Measurements from ENCODE around the gene NR2F1. TPM values are rescaled to one million over a fixed set of nuclear protein-coding genes. Genes with fewer than 3 reads are reported as not detected.

Gene NR2F1
- total RNA-seq, 1 experiment from 2014 or later: not detected

DNA sequence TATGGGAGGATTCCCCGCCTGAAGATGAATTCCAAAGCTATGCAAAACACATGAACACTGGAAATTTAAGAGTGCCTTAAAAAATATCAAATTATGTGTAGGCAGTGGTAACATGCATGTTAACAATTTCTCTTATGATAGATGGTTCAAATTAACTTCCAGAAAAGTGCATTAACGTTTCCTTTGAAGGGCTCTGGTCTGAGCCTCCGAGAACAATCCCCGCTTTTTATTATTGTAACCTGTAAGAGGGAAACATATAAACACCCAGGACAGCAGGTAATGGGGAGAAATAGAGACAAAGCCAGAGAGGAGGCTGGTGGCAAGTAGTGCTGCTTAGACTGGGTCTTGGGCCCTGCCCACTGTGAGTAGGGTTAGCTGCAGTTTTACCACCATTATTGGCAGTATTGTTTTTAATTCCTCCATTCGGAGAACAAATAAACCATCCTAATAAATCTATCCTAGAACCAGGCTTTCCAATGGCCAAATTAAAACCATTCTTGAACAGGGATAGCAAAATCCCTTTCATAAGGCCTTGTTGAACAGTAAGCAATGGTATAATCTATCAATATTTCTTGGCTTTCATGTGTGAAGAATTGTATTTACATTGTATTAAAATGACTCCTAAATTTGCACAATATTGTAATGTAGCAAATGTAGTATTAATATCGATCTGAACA, 6.3 kb downstream of the NR2F1 start:
- Histone ChIP-seq H4K91ac (ENCODE audit: insufficient read length, low read depth, low read length) (no peak overlapping the region), H3K56ac (ENCODE audit: insufficient read length, low read depth, low read length) (no peak overlapping the region), H3K23me2 (ENCODE audit: insufficient read length, low read depth, low read length, poor library complexity, severe bottlenecking) (no peaks in the 10 kb centered on the region), H4K8ac (replicated peaks; ENCODE audit: insufficient read length, low read depth, low read length) (no peak overlapping the region), H2AFZ (ENCODE audit: low read length) (no peak overlapping the region), H2BK12ac (ENCODE audit: insufficient read length, low read depth, low read length) (no peak overlapping the region), H3K14ac (ENCODE audit: insufficient read depth, low read length) (no peak overlapping the region), H2BK15ac (ENCODE audit: low read depth, low read length) (no peak overlapping the region), H2BK20ac (ENCODE audit: low read depth, low read length, poor library complexity, severe bottlenecking) (no peak overlapping the region), H3K4me2 (ENCODE audit: insufficient read depth, insufficient read length, low read length) (no peak overlapping the region), H3K27ac (ENCODE audit: insufficient read length, low read depth, low read length) (no peak overlapping the region), H2BK5ac (ENCODE audit: insufficient read length, low read length) (no peak overlapping the region), H3T11ph (ENCODE audit: low read length) (no peak overlapping the region), H4K20me1 (ENCODE audit: control insufficient read depth, insufficient read depth, insufficient read length) (no peaks in the 10 kb centered on the region), H3K9me3 (ENCODE audit: control insufficient read depth, low read depth, low read length) (no peaks in the 10 kb centered on the region), H3K79me1 (ENCODE audit: insufficient read depth, low read depth, low read length, poor library complexity, severe bottlenecking) (no peaks in the 10 kb centered on the region), H3K9ac (ENCODE audit: extremely low read depth, insufficient read length, low read length) (no peak overlapping the region), H2BK120ac (ENCODE audit: low read depth, low read length, poor library complexity, severe bottlenecking) (no peak overlapping the region), H3K4me1 (ENCODE audit: insufficient read depth, low read length) (peaks cover 2% of the 10 kb centered on the region; the same call in 1 of the 2 replicates), H3K23ac (ENCODE audit: insufficient read length, low read depth, low read length) (no peak overlapping the region), H3K4ac (ENCODE audit: low read depth, low read length) (no peak overlapping the region), H2AK5ac (ENCODE audit: insufficient read length, low read length) (no peak overlapping the region), H3K27me3 (ENCODE audit: insufficient read depth, low read length) (peaks cover 88% of the 10 kb centered on the region), H3K79me2 (ENCODE audit: insufficient read depth, low read length) (no peaks in the 10 kb centered on the region), H4K5ac (ENCODE audit: insufficient read length, low read depth, low read length) (no peak overlapping the region), H3K18ac (ENCODE audit: insufficient read length, low read depth, low read length) (no peak overlapping the region)
- peaks cover 11 to 32% of the 10 kb centered on the region in 2 experiments; a peak in 3 of 4 replicates for H3K4me1 Mint-ChIP-seq
- no peak overlapping the region for H3K27ac Mint-ChIP-seq
- no peak for DNase-seq
- peak overlapping the region in 1 of 2 experiments; percentile 78; a peak in 3 of 5 replicates for H3K4me3 Mint-ChIP-seq
- H3K36me3 Mint-ChIP-seq (ENCODE audit: insufficient read depth in 1 of 3, low read depth in 3 of 3): peaks cover 0 to 2% (median 0%) of the 10 kb centered on the region in 3 experiments; a peak in 2 of 7 replicates
- H3K27me3 Mint-ChIP-seq (ENCODE audit: low read depth): peaks cover 36% of the 10 kb centered on the region
- no CpG with 5 or more reads among the region's 6 CpGs for WGBS (ENCODE audit: extremely low coverage, insufficient read length, low lambda C conversion rate)
- peaks cover 2 to 21% of the 10 kb centered on the region in 2 experiments; a peak in 3 of 5 replicates for H3K9me3 Mint-ChIP-seq
- TF ChIP-seq, protein P1, sequence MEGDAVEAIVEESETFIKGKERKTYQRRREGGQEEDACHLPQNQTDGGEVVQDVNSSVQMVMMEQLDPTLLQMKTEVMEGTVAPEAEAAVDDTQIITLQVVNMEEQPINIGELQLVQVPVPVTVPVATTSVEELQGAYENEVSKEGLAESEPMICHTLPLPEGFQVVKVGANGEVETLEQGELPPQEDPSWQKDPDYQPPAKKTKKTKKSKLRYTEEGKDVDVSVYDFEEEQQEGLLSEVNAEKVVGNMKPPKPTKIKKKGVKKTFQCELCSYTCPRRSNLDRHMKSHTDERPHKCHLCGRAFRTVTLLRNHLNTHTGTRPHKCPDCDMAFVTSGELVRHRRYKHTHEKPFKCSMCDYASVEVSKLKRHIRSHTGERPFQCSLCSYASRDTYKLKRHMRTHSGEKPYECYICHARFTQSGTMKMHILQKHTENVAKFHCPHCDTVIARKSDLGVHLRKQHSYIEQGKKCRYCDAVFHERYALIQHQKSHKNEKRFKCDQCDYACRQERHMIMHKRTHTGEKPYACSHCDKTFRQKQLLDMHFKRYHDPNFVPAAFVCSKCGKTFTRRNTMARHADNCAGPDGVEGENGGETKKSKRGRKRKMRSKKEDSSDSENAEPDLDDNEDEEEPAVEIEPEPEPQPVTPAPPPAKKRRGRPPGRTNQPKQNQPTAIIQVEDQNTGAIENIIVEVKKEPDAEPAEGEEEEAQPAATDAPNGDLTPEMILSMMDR (conservative IDR thresholded peaks at IDR 0.05): no peak
